Measurements from ENCODE around the gene GFI1B. TPM values are rescaled to one million over a fixed set of nuclear protein-coding genes. Genes with fewer than 3 reads are reported as not detected.

The GFI1B gene
- total and polyA plus RNA-seq, 10 of the 15 experiments (the other 5 are each of a cell fraction or from before 2014, with no cell fraction given), result 0.04 to 0.11 (median 0.05) TPM; not detected in 7

DNA sequence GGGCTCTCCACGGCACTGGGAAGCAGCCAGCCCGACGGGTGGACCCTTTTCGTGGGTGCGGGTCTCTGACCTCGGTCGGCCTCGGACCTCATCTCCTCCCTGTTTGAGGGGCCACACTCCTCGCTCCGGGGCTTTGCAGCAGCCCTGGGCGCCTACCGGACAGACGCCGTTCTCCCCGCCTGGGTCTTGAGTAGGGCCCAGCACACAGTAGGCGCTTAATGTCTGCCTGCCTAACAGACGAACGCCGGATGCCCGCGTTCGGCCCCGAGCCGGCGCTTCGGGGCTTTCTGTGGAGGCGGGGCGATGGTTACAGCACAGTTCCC, 51.5 kb downstream of the GFI1B start:
- peak overlapping the region; percentile 56; the same call in 1 of the 2 replicates for H3K4me2 ChIP-seq (ENCODE audit: control insufficient read depth, insufficient read depth)
- H4K20me1 ChIP-seq (ENCODE audit: control insufficient read depth, insufficient read depth), result no peaks in the 10 kb centered on the region
- FAIRE-seq, result no peak
- ChIA-PET RAD21 (ENCODE audit: unreplicated experiment) (interaction anchor here (0.9 to 2.2 kb wide), 9 partner anchors 8 to 122 kb away, joined by 3 to 18 read pairs (median 4); partner anchors contain the start of gene TSC1), SMC1A (ENCODE audit: uncharacterized antibody, unreplicated experiment) (interaction anchor here (0.6 to 6.9 kb wide), 4 partner anchors 6 to 678 kb away, joined by 3 to 31 read pairs (median 4); no protein-coding TSS in a partner anchor), POLR2A (interaction anchor here (0.6 to 2.2 kb wide), 7 partner anchors 8 to 448 kb away, joined by 3 to 17 read pairs (median 3); partner anchors contain the start of gene ADAMTS13), CTCF (interaction anchor here (0.6 to 5.1 kb wide), 9 partner anchors 7 to 456 kb away, joined by 3 to 52 read pairs (median 4); no protein-coding TSS in a partner anchor)
- peak overlapping the region; percentile 91 for H3K27ac ChIP-seq (ENCODE audit: control insufficient read depth, insufficient read depth)
- H3K9me3 ChIP-seq (replicated peaks; ENCODE audit: control insufficient read depth, insufficient read depth, low read length), result no peaks in the 10 kb centered on the region; the same call in 2 of the 3 replicates
- H3K79me2 ChIP-seq (ENCODE audit: control insufficient read depth, insufficient read depth, low read length), result peaks cover 46% of the 10 kb centered on the region
- no peak for DNase-seq (ENCODE audit: low read depth, low spot score)
- H3K4me1 ChIP-seq (ENCODE audit: control insufficient read depth, insufficient read depth, low read length), result peaks cover 13% of the 10 kb centered on the region
- peak; percentile 36 for ATAC-seq
- peaks cover 0 to 2% of the 10 kb centered on the region in 2 experiments; a peak in 1 of 4 replicates for H3K36me3 ChIP-seq (ENCODE audit: control insufficient read depth in 2 of 2, insufficient read depth in 2 of 2, low read length in 1 of 2)
- in situ Hi-C loops (cut with MboI) (no loop called here), intact Hi-C loops (cut with micrococcal nuclease; ENCODE audit: unreplicated experiment) (loop anchor here (10.0 kb wide), 1 partner anchor 455 kb away; no protein-coding TSS in a partner anchor)
- no peaks in the 10 kb centered on the region for H3K27me3 ChIP-seq (replicated peaks in 1 of 2; ENCODE audit: control insufficient read depth in 2 of 2, insufficient read depth in 2 of 2, low read length in 1 of 2)
- WGBS (ENCODE audit: insufficient coverage, insufficient replicate concordance, low lambda C conversion rate, missing lambda C conversion rate), result 1% methylated on average over 26 of the region's 28 CpGs
- H3K4me3 ChIP-seq, result peak overlapping the region; percentile 63
- H3K9ac ChIP-seq (ENCODE audit: control insufficient read depth, insufficient read depth, low read length), result peak overlapping the region; percentile 92
- BruUV-seq (replicated peaks), result TSS peak; percentile 99
- peak overlapping the region; percentile 72 for H2AFZ ChIP-seq (ENCODE audit: control insufficient read depth, low read depth, low read length)
- TF ChIP-seq BHLHE40 (IDR thresholded peaks at IDR 0.05; ENCODE audit: borderline replicate concordance in 1 of 2, low read depth in 2 of 2, low read length in 1 of 2), result 0 out of 4 replicates have a peak, but pooled peaks of 1 of the 2 experiments have one; percentile 11
- no peak for TF ChIP-seq RAD51 (IDR thresholded peaks at IDR 0.05)
- TF ChIP-seq NFXL1 (IDR thresholded peaks at IDR 0.05; ENCODE audit: borderline replicate concordance), result no peak
- no peak for TF ChIP-seq SP1 (IDR thresholded peaks at IDR 0.05; ENCODE audit: low read depth, low read length)
- TF ChIP-seq YY1 (IDR thresholded peaks at IDR 0.05; ENCODE audit: low read depth, low read length), result no peak; the same call in 1 of the 2 replicates
- TF ChIP-seq SUPT20H (IDR thresholded peaks at IDR 0.05; ENCODE audit: borderline replicate concordance, control insufficient read depth, low read depth, low read length), result no peak
- TF ChIP-seq, protein P1, sequence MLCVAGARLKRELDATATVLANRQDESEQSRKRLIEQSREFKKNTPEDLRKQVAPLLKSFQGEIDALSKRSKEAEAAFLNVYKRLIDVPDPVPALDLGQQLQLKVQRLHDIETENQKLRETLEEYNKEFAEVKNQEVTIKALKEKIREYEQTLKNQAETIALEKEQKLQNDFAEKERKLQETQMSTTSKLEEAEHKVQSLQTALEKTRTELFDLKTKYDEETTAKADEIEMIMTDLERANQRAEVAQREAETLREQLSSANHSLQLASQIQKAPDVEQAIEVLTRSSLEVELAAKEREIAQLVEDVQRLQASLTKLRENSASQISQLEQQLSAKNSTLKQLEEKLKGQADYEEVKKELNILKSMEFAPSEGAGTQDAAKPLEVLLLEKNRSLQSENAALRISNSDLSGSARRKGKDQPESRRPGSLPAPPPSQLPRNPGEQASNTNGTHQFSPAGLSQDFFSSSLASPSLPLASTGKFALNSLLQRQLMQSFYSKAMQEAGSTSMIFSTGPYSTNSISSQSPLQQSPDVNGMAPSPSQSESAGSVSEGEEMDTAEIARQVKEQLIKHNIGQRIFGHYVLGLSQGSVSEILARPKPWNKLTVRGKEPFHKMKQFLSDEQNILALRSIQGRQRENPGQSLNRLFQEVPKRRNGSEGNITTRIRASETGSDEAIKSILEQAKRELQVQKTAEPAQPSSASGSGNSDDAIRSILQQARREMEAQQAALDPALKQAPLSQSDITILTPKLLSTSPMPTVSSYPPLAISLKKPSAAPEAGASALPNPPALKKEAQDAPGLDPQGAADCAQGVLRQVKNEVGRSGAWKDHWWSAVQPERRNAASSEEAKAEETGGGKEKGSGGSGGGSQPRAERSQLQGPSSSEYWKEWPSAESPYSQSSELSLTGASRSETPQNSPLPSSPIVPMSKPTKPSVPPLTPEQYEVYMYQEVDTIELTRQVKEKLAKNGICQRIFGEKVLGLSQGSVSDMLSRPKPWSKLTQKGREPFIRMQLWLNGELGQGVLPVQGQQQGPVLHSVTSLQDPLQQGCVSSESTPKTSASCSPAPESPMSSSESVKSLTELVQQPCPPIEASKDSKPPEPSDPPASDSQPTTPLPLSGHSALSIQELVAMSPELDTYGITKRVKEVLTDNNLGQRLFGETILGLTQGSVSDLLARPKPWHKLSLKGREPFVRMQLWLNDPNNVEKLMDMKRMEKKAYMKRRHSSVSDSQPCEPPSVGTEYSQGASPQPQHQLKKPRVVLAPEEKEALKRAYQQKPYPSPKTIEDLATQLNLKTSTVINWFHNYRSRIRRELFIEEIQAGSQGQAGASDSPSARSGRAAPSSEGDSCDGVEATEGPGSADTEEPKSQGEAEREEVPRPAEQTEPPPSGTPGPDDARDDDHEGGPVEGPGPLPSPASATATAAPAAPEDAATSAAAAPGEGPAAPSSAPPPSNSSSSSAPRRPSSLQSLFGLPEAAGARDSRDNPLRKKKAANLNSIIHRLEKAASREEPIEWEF (IDR thresholded peaks at IDR 0.05; ENCODE audit: insufficient replicate concordance, low read depth, low read length), result no peak
- TF ChIP-seq MTA2 (IDR thresholded peaks at IDR 0.05; ENCODE audit: low read depth), result no peak
- no peak for TF ChIP-seq ZNF24 (IDR thresholded peaks at IDR 0.05)
- TF ChIP-seq ZNF207 (IDR thresholded peaks at IDR 0.05; ENCODE audit: borderline replicate concordance), result no peak
- no peak for TF ChIP-seq ZNF622 (IDR thresholded peaks at IDR 0.05)
- TF ChIP-seq FOXM1 (IDR thresholded peaks at IDR 0.05; ENCODE audit: low read depth, low read length), result no peak
- TF ChIP-seq FOS (IDR thresholded peaks at IDR 0.05; ENCODE audit: borderline replicate concordance, extremely low read depth, insufficient read length), result no peak
- peak; percentile 96 for TF ChIP-seq DPF2 (IDR thresholded peaks at IDR 0.05)
- TF ChIP-seq SUZ12 (IDR thresholded peaks at IDR 0.05; ENCODE audit: unreplicated experiment), result no peak
- TF ChIP-seq SIX5 (IDR thresholded peaks at IDR 0.05; ENCODE audit: low read depth, low read length, severe bottlenecking), result no peak
- no peak for TF ChIP-seq EP300 (IDR thresholded peaks at IDR 0.05; ENCODE audit: borderline replicate concordance in 1 of 2, control insufficient read depth in 1 of 2, low read depth in 2 of 2, low read length in 2 of 2)
- TF ChIP-seq WRNIP1 (IDR thresholded peaks at IDR 0.05; ENCODE audit: borderline replicate concordance, low read depth, low read length), result no peak

Measured in GM12878 (cell line).